ENCODE results near the gene SLCO3A1. TPM values are rescaled to one million over a fixed set of nuclear protein-coding genes. Genes with fewer than 3 reads are reported as not detected.

Gene SLCO3A1
- total and polyA plus RNA-seq, 5 experiments from 2014 or later = 9.3 to 12.9 (median 11.8) TPM

DNA sequence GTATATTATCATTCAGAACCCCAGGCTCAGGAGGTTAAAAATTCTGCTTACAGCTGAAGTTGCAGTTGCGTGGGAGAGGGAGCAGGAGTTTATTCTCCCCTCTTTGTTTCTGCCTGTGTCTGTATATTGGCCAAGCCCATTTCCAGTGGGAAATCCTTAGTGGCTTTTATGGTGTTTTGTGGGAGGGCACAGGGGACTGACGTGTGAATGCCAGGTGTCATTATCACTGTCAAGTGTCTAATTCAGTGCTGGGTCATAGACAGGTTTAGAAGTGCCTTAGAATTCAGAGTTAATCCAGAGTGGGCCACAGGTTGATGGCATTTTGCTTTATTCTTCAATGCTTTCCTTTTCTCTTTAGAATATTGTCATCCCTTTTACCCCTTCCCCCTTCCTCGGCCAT lies 33.4 kb downstream of the SLCO3A1 start:
- Mint-ChIP-seq H3K4me1 (peaks cover 5 to 30% (median 13%) of the 10 kb centered on the region in 4 donors), H3K9me3 (no peaks in the 10 kb centered on the region), H3K27ac (peak overlapping the region in 1 of 10 donors; percentile 52), H3K27me3 (no peaks in the 10 kb centered on the region), H3K36me3 (peaks cover 0 to 2% (median 0%) of the 10 kb centered on the region in 3 donors), H3K4me3 (no peak overlapping the region)
- POLR2A ChIA-PET = no interaction called here
- ATAC-seq (no peak), DNase-seq (no peak)

DNA sequence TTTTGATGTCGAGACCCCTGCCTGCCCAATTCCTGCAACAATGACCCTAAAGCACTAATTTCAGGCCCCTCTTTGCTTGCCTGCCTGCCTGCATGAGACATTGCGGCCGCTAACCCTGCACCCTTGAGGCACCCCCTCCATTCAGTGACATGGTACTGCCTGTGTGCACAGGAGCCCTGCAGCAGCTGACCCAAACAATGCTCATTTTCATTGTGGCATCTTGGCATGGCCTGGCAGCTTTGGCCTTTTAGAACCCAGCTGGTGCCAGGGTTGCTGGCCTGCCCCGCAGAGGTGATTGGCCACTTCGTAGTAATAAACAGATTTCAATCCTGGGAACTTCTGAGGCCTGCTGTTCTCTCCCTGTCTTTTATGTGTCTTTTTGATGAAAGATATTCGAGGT lies 33.8 kb downstream of the SLCO3A1 start:
- POLR2A ChIA-PET = no interaction called here
- no peak overlapping the region for H3K4me3 Mint-ChIP-seq
- no peaks in the 10 kb centered on the region for H3K9me3 Mint-ChIP-seq
- H3K36me3 Mint-ChIP-seq = peaks cover 0 to 6% (median 0%) of the 10 kb centered on the region in 3 donors
- no peak overlapping the region for H3K27ac Mint-ChIP-seq
- H3K4me1 Mint-ChIP-seq = peaks cover 5 to 30% (median 13%) of the 10 kb centered on the region in 4 donors
- no peak for DNase-seq
- H3K27me3 Mint-ChIP-seq = no peaks in the 10 kb centered on the region
- no peak for ATAC-seq

DNA sequence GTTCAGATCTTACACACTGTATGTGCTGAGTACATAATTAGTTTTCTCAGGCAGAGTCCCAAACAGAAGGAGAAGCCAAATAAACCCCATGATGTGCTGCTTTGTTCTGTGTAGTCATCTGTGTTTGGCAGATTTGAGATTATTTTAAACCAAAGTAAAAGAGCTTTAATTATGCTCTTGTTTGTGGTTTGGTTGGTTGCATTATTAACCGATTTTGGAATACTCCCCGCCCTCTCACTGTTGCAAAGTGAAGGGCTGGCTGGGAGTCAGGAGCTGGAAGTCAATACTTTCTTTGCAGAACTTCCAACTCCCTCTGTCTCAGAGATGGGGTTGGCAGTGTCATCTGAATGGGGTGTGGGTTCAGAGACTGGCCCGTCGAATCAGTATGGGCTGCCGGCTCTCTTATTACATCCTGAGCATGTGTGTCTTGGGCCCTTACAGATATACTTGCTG lies 34.4 kb downstream of the SLCO3A1 start:
- Mint-ChIP-seq H3K9me3 (peaks cover 0 to 5% (median 0%) of the 10 kb centered on the region in 9 donors), H3K4me1 (peaks cover 5 to 30% (median 13%) of the 10 kb centered on the region in 4 donors), H3K4me3 (no peak overlapping the region), H3K27ac (peak overlapping the region in 2 of 10 donors; percentile 25 to 73), H3K36me3 (peaks cover 3 to 12% (median 5%) of the 10 kb centered on the region in 3 donors), H3K27me3 (no peaks in the 10 kb centered on the region)
- DNase-seq = no peak
- POLR2A ChIA-PET = no interaction called here
- no peak for ATAC-seq

DNA sequence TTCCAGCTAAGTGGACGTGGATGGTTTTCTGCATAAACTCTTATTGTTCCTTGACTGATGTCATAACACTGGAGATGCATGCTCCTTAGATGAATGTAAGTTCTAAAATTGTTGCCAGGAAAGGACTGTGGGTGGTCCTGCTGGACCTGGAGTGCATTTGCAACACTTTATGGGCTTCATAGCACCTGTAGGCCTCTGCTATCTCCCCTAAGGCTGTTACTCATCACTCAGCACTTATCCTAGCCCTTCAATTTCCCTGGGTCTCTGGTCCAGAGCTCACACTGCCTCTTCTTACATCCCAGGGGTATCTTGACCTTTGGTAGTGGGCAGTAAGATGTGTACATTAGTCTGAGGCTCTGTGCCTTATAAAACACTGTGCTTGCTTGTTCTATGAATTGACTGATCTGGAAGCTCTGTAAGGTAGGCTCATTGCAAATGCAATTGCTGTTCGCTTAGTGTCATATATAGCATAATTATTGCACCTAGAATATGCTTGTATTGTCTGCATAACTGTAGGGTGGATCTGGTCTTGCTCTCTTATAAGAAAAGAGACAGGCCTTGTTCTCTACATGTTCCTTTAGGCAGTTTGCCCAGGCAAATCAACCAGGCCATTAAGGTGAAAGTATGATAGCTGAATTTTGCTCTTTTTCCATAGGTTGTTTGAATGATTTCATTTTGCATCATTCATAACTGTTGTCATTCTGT lies 35.8 kb downstream of the SLCO3A1 start:
- no peak overlapping the region for H3K4me3 Mint-ChIP-seq
- ATAC-seq (no peak), DNase-seq (no peak)
- H3K36me3 Mint-ChIP-seq = peaks cover 3 to 24% (median 5%) of the 10 kb centered on the region in 3 donors
- peaks cover 6 to 30% (median 16%) of the 10 kb centered on the region in 4 donors for H3K4me1 Mint-ChIP-seq
- POLR2A ChIA-PET = no interaction called here
- H3K9me3 Mint-ChIP-seq = peaks cover 0 to 6% (median 5%) of the 10 kb centered on the region in 9 donors
- H3K27me3 Mint-ChIP-seq = no peaks in the 10 kb centered on the region
- H3K27ac Mint-ChIP-seq = peak overlapping the region in 1 of 10 donors; percentile 1

DNA sequence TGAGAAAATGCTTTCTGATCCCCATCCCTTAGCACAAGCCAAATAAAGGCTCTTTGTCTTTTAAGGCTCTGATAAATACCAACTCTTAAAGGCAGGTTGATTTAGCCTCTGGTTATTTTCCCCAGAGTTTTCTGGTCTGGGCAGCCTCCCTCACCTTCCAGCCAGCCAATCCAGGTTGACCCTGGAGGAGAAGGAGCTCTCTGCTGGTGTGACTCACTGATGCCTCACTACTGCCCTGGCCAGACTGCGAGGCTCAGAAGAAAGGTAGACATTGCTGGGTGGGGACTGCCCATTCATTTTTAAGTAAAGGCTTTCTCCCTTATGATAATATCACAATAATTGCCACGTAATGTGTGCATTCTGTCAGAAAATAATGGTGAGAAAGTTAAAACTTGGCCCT lies 37.1 kb downstream of the SLCO3A1 start:
- Mint-ChIP-seq H3K4me1 (peaks cover 13 to 24% (median 20%) of the 10 kb centered on the region in 4 donors), H3K27ac (no peak overlapping the region), H3K9me3 (peaks cover 0 to 6% (median 5%) of the 10 kb centered on the region in 9 donors), H3K27me3 (no peaks in the 10 kb centered on the region), H3K4me3 (no peak overlapping the region), H3K36me3 (peaks cover 3 to 24% (median 5%) of the 10 kb centered on the region in 3 donors)
- ATAC-seq = no peak
- POLR2A ChIA-PET = no interaction called here
- no peak for DNase-seq

DNA sequence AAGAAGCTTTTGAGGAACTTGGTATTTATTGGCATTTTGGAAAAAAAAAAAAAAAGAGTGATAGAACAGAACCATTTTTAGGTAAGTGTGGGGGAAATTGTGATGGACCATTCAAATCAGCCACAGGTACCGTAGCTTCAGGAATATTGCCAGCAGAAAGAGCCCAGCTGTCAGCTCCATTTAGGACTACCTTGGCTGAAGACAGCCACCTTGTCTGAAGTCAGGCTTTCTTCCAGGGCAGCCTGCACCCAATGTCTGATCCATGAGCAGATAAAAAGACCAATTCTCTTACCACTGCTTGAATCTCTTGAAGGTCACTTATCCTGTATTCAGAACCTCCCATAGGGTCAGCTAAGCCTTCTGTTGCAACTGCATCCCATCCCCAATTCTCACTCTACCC lies 37.6 kb downstream of the SLCO3A1 start:
- H3K36me3 Mint-ChIP-seq = peaks cover 3 to 24% (median 5%) of the 10 kb centered on the region in 3 donors
- ATAC-seq (no peak), DNase-seq (no peak)
- peaks cover 13 to 27% (median 17%) of the 10 kb centered on the region in 4 donors for H3K4me1 Mint-ChIP-seq
- no peaks in the 10 kb centered on the region for H3K27me3 Mint-ChIP-seq
- H3K9me3 Mint-ChIP-seq = peaks cover 0 to 6% (median 5%) of the 10 kb centered on the region in 9 donors
- peak overlapping the region in 1 of 10 donors; percentile 48 for H3K27ac Mint-ChIP-seq
- POLR2A ChIA-PET = no interaction called here
- H3K4me3 Mint-ChIP-seq = no peak overlapping the region

- no peaks in the 10 kb centered on the region for H3K27me3 Mint-ChIP-seq
- H3K27ac Mint-ChIP-seq = no peak overlapping the region
- POLR2A ChIA-PET = no interaction called here
- DNase-seq (no peak), ATAC-seq (no peak)
- peaks cover 3 to 24% (median 5%) of the 10 kb centered on the region in 3 donors for H3K36me3 Mint-ChIP-seq
- no peak overlapping the region for H3K4me3 Mint-ChIP-seq
- H3K9me3 Mint-ChIP-seq = peaks cover 0 to 6% (median 5%) of the 10 kb centered on the region in 9 donors
- H3K4me1 Mint-ChIP-seq = peaks cover 11 to 25% (median 18%) of the 10 kb centered on the region in 4 donors
These were observed 38.4 kb downstream of the SLCO3A1 start for GRCh38 chr15:91891788-91892345.

GRCh38 chr15:91892436-91892835 lies 38.9 kb downstream of the SLCO3A1 start:
- H3K27ac Mint-ChIP-seq = no peak overlapping the region
- ATAC-seq = no peak
- POLR2A ChIA-PET = no interaction called here
- H3K4me1 Mint-ChIP-seq = peaks cover 8 to 20% (median 16%) of the 10 kb centered on the region in 4 donors
- DNase-seq = no peak
- peaks cover 3 to 24% (median 5%) of the 10 kb centered on the region in 3 donors for H3K36me3 Mint-ChIP-seq
- H3K4me3 Mint-ChIP-seq = no peak overlapping the region
- peaks cover 0 to 6% (median 5%) of the 10 kb centered on the region in 9 donors for H3K9me3 Mint-ChIP-seq
- no peaks in the 10 kb centered on the region for H3K27me3 Mint-ChIP-seq

DNA sequence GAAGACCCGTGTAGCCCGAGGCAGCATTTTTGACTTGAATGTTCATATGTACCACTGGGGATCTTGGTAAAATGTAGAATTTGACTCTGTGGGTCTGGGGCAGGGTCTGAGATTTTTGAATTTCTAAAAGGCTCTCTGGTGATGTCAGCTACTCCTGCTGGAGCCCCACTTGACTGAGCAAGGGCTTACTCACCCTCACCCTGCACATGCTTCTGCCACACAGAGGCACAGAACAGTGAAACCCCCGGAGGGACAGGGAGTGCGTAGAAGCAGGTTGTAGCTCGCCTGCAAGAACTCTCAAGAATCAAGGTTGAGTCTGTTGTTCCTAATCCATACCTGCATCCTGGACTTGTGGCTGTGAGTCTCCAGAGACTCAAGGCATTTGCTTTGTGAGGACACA lies 41.1 kb downstream of the SLCO3A1 start:
- POLR2A ChIA-PET = no interaction called here
- peaks cover 7 to 16% (median 13%) of the 10 kb centered on the region in 4 donors for H3K4me1 Mint-ChIP-seq
- peaks cover 3 to 26% (median 5%) of the 10 kb centered on the region in 3 donors for H3K36me3 Mint-ChIP-seq
- no peak overlapping the region for H3K4me3 Mint-ChIP-seq
- DNase-seq (no peak), ATAC-seq (no peak)
- no peaks in the 10 kb centered on the region for H3K27me3 Mint-ChIP-seq
- H3K27ac Mint-ChIP-seq = peak overlapping the region in 1 of 10 donors; percentile 32
- H3K9me3 Mint-ChIP-seq = peaks cover 0 to 6% (median 5%) of the 10 kb centered on the region in 9 donors

GRCh38 chr15:91895051-91895450 lies 41.5 kb downstream of the SLCO3A1 start:
- POLR2A ChIA-PET = no interaction called here
- H3K9me3 Mint-ChIP-seq = peaks cover 0 to 6% (median 5%) of the 10 kb centered on the region in 9 donors
- H3K4me1 Mint-ChIP-seq = peaks cover 6 to 16% (median 13%) of the 10 kb centered on the region in 4 donors

GRCh38 chr15:91896341-91897055 lies 43.0 kb downstream of the SLCO3A1 start:
- POLR2A ChIA-PET = no interaction called here
- Mint-ChIP-seq H3K9me3 (peaks cover 5 to 18% (median 12%) of the 10 kb centered on the region in 9 donors), H3K4me1 (peaks cover 0 to 16% (median 11%) of the 10 kb centered on the region in 4 donors), H3K36me3 (peaks cover 7 to 41% (median 13%) of the 10 kb centered on the region in 3 donors), H3K27ac (no peak overlapping the region), H3K27me3 (no peaks in the 10 kb centered on the region), H3K4me3 (no peak overlapping the region)
- no peak for ATAC-seq
- no peak for DNase-seq

More at GRCh38 chr15:91895051-91895450, 41.5 kb downstream of the SLCO3A1 start:
- Mint-ChIP-seq H3K36me3 (peaks cover 3 to 28% (median 5%) of the 10 kb centered on the region in 3 donors), H3K27ac (no peak overlapping the region), H3K4me3 (no peak overlapping the region), H3K27me3 (no peaks in the 10 kb centered on the region)
- DNase-seq (no peak), ATAC-seq (no peak)

- peaks cover 11 to 31% (median 20%) of the 10 kb centered on the region in 9 donors for H3K9me3 Mint-ChIP-seq
- ATAC-seq (no peak), DNase-seq (no peak)
- H3K27me3 Mint-ChIP-seq = no peaks in the 10 kb centered on the region
- peaks cover 0 to 16% (median 11%) of the 10 kb centered on the region in 4 donors for H3K4me1 Mint-ChIP-seq
- POLR2A ChIA-PET = no interaction called here
- H3K27ac Mint-ChIP-seq = peak overlapping the region in 2 of 10 donors; percentile 62 to 68
- H3K36me3 Mint-ChIP-seq = peaks cover 8 to 42% (median 20%) of the 10 kb centered on the region in 3 donors
- H3K4me3 Mint-ChIP-seq = peak overlapping the region in 1 of 10 donors; percentile 20
These were observed 44.3 kb downstream of the SLCO3A1 start for GRCh38 chr15:91897585-91898372.
